GM18499 (cell line): ENCODE measurements around the gene OR10H4.
"Not testable (repeated sequence)": the region's sequence is repeated elsewhere in the genome, so short reads cannot be mapped to it uniquely, and the experiment has no call there.

Experiments used
- ATAC-seq: cut with Tn5 transposase; IDR thresholded peaks from one replicate; pipeline ENCODE4 v1.9.1; 2021; ENCODE audit warnings: moderate number of reproducible peaks; ENCODE audit not compliant: insufficient read depth, unreplicated experiment

The OR10H4 gene, protein sequence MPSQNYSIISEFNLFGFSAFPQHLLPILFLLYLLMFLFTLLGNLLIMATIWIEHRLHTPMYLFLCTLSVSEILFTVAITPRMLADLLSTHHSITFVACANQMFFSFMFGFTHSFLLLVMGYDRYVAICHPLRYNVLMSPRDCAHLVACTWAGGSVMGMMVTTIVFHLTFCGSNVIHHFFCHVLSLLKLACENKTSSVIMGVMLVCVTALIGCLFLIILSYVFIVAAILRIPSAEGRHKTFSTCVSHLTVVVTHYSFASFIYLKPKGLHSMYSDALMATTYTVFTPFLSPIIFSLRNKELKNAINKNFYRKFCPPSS

GRCh38 chr19:15948223-15949058 lies at the start of gene OR10H4:
TSS of gene OR10H4 (plus strand) at chr19:15949008. CDS start at chr19:15949008, 0 bp downstream.
- ATAC-seq = no peak

- not testable (repeated sequence) for ATAC-seq
These were observed 49.2 kb upstream of the OR10H4 start for GRCh38 chr19:15899561-15899960.

GRCh38 chr19:15900032-15900431 lies 48.8 kb upstream of the OR10H4 start:
- ATAC-seq = not testable (repeated sequence)

DNA sequence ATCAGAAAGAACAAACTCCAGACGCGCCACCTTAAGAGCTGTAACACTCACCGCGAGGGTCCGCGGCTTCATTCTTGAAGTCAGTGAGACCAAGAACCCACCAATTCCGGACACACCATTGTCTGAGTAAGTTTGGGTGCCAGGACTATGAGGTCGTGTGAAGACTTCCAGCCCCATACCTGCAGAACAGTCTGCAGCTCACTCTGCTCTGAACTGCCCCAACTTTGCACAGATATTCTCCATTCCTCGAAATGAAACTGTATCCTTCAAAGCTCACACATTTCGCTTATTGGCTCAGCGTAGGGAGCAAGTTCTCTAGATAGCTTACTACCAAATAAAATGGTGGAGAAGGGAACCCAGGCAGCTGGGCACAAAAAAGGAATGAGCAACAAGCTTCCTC lies 48.3 kb upstream of the OR10H4 start:
- no peak for ATAC-seq

DNA sequence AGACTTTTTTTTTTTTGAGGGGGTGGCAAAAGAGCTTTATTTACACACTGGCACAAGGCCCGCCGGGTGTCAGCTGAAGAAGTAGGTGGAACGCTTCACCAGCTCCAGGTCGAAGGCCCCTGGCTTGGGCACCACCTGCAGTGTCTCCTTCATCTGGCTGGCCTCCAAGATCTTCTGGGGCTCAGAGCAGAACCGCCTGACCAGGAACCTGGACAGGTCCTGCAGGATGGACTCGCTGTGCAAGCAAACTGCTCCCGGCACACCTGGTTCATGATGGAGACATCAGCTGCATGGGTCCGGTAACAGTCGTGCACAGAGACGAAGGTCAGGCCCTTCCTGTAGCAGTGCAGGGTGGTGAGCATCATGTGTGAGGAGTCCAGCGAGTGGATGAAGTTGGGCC lies 46.6 kb upstream of the OR10H4 start:
- ATAC-seq = no peak

- not testable (repeated sequence) for ATAC-seq
These were observed 45.9 kb upstream of the OR10H4 start for GRCh38 chr19:15902898-15903297.

DNA sequence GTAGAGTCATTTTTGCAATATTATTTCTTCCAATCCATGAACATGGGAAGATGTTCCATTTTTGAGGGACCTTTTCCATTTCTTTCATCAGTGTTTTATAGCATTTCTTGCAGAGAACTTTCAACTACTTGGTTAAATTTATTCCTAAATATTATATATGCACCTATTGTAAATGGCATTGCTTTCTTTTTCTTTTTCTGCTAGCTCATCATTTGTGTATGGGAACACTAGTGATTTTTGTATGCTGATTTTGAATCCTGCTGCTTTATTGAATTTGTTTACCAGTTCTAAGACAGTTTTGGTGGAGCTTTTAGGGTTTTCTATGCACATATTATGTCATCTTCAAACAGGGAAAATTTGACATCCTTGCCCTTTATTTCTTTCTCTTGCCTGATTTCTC lies 43.8 kb upstream of the OR10H4 start:
- no peak for ATAC-seq

DNA sequence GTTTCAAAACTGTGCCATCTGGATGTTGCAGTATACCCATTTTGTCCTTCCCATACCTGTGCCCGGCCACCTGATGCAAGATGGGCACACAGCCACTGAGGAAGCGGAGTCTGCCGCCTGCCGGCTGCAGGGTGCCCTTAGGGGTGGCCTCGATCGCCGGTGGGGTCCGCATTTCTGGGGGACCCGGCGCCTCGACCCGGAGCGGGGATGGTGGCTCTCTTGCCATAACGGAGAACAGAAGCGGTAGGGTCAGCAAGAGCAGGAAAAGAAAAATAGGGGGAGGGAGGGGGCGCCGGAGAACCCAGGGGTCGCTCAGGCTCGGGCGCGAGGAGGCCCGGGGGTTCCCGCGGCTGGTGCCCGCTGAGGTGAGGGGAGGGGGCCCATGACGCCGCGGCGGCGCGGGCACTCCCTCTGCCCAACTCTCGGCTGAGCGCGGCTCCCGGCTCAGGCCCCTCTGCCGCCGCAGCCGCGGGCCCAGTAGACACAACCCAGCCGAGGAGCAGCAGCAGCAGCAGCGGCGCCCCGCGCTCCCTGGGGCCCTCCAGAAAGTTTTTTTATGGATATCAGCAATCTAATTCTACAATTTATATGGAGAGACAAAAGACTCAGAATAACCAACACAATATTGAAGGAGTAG lies 37.1 kb upstream of the OR10H4 start:
- no peak for ATAC-seq

DNA sequence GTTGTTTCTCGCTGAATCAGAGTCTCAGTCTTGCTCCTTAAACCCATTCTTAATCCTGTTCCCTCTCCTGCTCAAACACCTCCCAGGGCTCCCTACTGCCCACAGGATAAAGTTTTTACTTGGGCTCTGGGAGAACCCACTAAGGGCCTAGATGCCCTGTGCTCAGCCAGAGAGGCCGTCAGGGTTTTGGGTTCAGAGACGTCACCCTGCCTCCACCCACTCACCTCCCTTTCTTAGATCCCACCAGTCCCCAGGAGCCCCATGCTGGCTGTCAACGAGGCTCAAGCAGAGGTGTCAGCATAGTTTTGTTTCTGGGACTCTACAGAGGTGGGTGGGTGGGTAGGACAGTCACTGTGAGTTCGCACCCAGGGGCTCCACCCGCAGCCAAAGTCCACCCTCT lies 35.4 kb upstream of the OR10H4 start:
- no peak for ATAC-seq

- no peak for ATAC-seq
These were observed 35.0 kb upstream of the OR10H4 start for GRCh38 chr19:15913830-15914229.

GRCh38 chr19:15915109-15915508 lies 33.7 kb upstream of the OR10H4 start:
- no peak for ATAC-seq

DNA sequence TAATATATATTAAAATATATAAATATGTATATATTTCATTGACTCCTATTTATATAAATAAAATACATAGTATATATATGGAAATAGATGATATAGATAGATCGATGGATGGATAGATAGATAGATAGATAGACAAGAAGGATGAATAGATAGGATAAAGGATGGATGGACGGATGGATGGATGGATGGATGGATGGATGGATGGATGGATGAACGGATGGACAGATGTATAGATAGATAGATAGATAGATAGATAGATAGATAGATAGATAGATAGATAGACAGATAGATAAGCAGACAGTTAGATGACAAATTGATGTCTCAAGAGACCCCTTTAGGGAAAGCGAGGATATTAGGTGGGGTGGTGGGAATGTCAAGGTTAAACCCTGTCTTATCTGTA lies 29.6 kb upstream of the OR10H4 start:
- ATAC-seq = no peak

- ATAC-seq = no peak
These were observed 26.8 kb upstream of the OR10H4 start for GRCh38 chr19:15922021-15922420.

DNA sequence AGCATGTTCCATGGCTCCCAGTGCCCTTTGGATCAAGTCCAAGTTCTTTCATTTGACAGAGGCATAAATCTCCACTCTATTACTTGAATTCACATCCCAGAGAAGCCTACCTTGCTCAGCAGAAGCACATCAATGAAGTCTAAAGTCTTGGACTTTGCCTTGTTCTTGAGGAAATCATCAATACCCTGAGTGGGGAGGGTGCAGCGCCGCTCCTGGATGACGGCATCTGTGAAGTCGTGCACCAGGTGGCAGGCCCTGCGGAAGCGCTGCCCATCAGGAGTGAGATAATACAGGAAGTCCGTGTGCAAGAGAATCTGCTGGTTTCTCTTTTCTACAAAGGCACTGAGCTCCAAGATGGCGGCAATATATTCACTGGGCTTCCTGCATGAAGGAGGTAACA lies 25.1 kb upstream of the OR10H4 start:
- ATAC-seq = no peak

DNA sequence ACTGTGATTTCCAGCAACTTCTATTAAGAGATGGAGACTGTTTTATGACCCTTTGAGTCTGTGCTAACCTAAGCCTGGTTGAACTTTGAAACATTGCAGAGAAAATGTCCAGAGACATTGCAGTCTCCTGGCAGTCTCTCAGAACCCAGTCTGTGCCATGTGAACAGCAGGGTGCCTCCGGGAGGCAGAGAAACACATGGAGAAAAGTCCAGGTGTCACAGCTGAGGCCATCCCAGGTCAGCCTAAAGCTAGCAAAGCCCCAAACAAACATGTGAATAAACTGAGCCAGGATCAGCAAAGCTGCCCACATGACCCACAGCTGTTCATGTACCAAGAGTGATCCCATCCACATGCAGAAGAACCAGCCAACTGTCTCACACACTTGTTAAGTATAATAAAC lies 22.3 kb upstream of the OR10H4 start:
- ATAC-seq = no peak

- no peak for ATAC-seq
These were observed 20.5 kb upstream of the OR10H4 start for GRCh38 chr19:15928321-15928720.

GRCh38 chr19:15933761-15934331 lies 15.0 kb upstream of the OR10H4 start:
- ATAC-seq = not testable (repeated sequence)

DNA sequence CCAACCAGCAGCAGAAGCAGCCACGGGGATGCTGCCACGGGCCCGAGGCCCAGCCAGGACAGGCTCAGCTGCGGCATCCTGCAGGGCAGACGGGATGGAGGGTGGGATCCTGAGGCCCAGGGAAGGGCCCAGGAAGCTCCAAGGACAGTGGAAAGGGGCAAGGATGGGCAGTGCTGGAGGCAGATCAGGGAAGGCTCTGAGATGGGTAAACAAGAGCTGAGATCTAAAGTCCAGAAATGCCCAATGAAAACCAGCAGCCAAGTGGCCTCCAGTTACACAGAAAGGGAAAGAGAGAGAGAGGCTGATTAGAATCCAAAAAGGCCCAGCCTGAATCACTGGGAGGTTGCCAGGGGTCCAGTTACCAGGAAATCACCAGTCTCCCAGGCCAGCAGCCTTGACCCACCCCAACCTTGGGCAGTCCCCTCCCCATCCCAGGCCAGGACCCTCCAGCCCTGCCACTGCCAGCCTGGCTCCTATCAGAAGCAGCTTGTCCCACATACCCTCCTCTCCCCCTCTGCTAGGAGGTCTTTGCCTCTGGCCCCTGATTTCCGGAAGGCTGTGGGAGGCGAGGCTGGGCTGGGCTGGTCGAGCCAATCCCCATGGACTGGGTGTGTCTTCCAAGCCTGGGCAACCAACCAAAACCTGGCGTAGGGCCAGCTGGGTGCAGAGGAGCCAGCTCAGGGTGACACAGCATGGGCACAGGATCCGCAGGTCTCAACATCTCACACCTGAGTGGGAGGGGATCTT lies 14.3 kb upstream of the OR10H4 start, which contains the start of gene CYP4F11:
Gene CYP4F11 (minus strand): TSS at position 198 of the 747 bp plus-strand sequence. CDS start 121 bp downstream, at position 77.
- ATAC-seq = no peak

DNA sequence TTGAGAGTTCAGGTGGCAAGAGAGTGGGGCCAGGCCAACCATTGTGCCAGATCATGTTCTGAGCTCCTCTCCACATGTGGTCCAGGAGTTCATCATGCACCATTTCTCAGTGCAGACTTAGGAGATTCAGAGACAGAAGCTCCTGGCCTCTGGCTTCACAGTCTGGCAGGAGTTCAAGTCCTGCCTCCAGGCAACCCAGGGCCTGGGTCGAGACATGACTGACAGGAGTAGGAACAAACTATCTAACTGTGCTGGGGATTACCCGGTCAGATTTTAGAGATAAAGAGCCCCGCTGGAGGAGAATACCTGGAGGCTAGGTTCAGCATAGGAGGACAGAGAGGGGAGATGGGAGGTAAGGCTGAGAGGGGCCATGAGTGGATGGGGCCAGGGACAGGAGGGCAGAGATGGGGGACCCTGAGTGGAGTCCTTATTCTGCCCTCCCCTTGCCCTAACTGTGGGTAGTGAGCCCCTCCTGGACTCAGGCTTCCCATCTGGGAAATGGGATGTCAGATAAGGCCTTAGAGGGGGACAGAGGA lies 13.6 kb upstream of the OR10H4 start:
- ATAC-seq = no peak

DNA sequence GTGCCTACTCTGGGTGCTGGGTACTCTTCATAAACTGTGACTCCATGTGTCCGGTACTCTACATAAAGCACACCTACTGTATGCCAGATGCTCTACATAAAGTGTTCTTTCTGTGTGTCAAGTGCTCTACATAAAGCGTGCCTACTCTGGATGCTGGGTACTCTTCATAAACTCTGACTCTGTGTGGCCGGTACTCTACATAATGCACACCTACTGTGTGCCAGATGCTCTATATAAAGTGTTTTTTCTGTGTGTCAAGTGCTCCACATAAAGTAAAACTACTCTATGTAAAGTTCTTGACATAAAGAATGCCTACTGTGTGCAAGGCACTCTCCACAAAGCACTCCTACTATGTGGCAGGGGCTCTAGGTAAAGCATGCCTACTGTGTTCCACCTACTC lies 12.6 kb upstream of the OR10H4 start:
- ATAC-seq = no peak
